Stimulated activated CD8-positive, alpha-beta memory T cell treated with anti-CD3 and anti-CD28 coated beads, Interleukin-2, amount 100 ng/mL, for 48 hours (primary cell): ENCODE data around the gene PROK1.

Source experiments
- DNase-seq, 2 donors: peaks; one replicate each; pipeline ENCODE4 v3.0.0-alpha.2; 2020; ENCODE audit warnings: low read depth in 2 of 2

PROK1 gene

DNA sequence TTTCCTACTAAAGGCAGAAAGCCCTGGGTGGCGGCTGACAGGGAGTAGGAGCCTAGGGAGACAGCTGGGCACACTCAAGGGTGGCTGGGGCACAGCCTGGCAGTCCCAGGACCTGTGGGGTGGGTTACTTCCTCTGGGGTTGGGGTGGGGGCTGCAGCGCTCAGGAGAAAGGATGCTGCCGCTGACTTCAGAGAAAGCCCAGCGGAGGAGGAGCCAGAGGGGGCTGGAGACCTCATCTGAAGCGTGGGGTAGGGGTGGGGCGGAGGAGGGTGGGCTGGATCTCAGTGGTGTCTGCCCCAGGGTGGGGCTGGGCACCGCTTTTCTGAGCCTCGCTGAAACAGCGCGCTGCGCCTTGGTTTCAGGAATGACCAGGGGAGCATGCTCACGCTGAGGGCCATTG is 37.2 kb downstream of the PROK1 start:
- no peak for DNase-seq

DNA sequence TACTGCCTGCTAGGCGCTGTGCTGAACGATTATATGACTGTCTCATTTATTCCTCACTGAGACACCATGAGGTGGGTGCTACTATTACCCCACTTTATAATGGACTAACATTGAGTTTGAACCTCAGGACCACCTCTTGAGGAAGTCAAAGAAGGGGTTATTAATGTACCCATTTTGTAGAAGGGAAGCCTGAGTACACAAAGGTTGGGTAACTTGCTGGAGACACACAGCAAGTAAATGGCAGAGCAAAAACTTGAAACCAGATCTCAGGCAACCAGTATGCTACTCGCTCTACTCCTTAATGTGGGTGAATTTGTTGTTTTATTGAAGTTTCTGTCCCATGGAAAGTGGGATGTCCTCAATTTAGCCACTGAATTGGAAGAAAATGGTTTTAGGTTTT is 37.9 kb downstream of the PROK1 start:
- no peak for DNase-seq

DNA sequence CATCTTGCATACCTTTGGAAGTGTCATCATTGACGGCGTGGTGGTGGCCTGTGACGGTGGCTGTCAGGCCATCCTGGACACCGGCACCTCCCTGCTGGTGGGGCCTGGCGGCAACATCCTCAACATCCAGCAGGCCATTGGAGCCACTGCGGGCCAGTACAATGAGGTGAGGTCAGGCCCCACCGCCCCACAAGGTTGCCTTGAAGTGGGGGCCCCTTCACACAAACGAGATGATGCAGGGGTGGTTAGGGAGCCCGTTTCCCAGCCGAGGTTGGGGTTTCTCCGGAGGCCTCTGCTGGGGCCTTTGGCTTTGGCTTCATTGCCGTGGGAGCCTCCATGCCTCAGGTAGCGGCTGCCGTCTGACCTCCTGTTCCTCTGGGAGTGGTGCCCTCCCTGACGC is 38.5 kb downstream of the PROK1 start:
- no peak for DNase-seq

DNA sequence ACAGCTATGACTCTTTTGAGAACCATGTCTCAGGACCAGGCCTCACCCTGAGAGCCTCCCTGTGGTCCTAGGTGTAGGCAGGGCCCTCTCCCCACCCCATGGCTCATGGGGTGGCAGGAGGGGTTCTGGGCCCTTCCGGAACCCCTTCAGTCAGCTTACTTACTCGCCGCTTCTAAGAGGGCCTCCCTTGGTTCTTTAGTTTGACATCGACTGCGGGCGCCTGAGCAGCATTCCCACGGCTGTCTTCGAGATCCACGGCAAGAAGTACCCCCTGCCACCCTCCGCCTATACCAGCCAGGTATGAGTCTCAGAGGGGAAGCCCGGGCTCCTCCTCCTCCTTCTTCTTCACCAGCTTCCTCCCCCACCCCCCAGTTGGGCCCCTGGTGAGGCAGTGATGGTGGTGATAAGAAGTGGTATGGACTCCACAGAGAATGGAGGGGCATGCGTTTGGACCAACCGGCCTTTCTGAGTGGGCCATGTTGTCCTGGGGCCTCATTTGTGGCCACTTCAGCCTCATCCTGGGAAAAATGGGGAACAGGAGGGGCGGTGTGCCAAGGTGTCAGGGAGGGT is 39.1 kb downstream of the PROK1 start:
- DNase-seq: no peak

DNA sequence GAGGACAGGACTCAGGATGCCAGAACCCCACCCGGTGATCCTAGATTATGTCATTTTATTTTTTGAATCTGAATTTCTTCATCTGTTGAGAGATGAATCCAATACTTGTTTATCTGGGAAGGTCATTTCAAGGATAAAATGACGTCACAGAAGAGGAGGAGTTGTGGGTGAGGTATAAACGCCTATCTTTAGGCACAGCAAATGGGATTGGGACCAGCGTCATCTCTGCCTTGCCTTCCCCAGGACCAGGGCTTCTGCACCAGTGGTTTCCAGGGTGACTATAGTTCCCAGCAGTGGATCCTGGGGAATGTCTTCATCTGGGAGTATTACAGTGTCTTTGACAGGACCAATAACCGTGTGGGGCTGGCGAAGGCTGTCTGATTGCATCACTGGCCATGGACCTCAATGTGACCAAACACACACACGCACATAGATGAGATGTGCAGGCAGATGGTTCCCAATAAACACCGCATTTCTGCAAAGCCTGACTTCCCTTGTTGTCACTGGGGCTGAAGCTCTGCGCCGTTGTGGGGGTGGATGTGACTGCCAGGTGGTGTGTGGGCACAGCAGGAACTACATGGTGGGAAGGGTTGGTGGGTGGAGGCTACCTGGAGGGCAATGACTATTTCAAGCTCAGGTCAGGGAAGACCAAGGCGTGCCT is 40.0 kb downstream of the PROK1 start:
- no peak for DNase-seq

DNA sequence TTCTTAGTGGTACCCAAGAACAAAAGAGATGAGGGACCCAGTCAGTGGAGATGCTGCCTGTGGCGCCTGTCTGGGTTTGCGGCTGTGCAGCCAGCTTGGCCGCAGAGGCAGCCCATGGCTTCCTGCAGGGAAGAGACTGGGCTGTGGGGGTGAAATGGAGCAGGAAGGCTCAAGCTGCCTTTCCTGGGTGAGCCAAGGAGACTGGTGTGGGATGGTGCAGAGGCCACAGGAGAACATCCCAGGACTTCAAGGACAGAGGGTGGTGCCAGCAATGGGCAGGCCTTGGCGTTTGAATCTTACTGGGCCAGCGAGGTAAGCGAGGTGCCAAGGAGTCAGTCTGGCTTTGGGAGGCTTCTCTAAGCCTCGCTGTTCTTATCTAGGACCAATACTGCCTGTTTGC is 41.6 kb downstream of the PROK1 start:
- no peak for DNase-seq

DNA sequence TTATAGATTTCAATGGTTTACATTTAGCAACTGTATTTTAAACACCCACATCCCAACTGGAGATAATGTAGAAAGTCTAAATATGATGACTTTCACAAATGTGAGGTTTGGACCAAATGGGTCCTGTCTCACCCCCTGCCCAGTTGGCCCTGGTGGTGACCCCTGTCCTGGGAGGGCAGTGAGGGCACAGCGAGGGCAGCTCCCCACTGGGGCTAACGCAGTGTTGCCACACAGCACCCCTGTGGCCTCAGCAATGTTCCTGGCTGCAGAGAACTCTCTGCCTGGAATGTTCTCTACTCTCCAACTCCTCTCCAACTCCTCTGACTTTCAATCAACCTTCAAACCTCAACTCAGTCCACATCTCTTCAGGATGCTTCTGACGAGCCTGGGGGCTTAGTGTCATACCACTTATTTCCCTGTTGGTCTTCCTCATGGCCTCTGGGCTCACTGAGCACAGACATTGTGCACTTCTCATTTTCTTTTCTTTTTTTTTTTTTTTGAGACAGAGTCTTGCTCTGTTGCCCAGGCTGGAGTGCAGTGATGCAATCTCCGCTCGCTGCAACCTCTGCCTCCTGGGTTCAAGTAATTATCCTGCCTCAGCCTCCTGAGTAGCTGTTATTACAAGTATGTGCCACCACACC is 42.2 kb downstream of the PROK1 start:
- DNase-seq: no peak

DNA sequence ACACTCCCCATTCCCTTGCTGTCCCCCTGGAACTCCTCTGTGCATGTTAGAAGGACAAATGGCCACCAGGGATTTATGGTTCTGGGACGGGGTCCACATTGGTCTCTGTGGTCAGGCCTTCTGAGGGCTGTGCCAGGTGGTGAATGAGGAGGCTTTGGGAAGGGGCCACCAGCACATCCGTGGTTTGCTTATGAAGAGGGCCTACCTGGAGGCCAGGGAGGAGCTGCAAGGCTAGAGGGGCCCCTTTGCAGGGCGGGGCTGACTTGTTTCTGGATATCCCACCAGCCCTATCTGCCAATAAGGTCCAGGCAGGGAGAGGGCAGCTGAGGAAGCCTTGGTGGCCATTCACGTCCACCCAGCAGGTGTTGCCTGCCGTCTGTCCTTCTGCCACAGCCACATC is 43.1 kb downstream of the PROK1 start:
- DNase-seq: no peak

DNA sequence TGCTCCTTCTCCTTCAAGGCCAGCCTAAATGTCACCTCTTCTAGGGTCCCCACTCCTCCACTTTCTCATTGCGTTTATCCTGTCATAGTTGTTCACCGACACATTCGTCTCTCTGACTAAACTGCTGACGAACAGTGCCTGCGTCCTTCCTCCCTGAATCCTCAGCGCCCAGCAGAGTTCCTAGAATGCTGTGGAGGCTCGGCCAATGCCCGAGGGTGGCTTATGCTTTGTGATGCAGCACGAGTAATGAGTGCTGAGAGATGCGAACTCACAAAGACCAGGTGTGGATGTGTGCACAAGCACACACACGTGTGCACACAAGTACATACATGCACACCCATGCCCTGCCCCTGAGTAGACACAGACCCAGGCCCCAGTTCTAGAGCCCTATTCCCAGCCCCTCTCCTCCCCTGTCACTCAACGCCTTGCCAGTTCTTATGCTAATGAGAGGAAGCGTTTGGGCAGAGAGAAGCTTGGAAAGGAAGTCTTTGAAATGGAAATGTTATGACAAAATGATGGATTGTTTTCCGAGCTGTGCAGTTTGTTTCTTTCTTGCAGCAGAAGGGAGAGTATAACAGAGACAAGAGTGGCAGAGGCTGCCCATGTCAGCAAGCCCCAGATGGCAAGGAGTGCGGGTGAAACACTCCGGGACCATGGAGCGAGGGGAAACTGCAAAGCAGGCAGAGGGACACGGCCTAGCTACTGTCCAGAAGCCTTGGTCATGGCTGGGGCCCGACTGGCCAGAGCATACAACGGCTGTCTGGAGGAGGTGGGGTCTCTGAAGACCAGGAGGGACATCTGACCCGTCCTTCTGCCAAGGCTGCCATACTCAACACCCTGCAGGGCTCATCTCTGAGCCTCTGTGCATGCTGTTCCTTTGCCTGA is 43.8 kb downstream of the PROK1 start:
- no peak for DNase-seq

DNA sequence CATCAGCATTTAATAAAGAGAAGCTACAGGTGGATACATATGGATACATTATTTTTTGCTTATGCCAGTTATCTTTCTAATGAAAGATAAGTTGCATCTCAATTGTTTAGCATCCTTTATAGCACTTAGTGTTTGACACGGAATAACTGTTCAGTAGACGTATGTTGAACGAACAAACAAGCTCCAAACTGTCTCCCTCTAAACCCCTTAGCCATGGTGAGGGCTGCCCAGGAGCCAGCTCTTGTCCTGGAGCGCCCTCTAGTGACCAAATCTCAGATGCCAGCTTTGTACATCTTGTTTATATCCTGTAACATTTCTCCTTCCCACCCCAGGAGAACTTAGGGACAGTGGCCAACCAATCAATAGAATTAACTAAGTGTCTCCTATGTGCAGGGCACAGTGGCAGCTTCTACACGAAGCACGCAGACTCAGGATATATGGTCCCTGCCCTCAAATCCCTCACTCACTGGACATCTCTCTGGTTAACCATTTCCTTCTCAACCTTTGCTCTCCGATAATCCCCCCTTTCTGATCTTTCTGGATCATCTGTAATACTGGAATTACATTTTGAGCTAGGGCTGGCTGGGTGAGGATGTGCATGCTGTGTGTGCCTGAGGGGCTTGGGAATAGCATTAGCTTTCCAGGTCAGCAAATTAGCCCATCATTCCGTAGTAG is 45.1 kb downstream of the PROK1 start:
- peak; percentile 55 to 75 for DNase-seq

DNA sequence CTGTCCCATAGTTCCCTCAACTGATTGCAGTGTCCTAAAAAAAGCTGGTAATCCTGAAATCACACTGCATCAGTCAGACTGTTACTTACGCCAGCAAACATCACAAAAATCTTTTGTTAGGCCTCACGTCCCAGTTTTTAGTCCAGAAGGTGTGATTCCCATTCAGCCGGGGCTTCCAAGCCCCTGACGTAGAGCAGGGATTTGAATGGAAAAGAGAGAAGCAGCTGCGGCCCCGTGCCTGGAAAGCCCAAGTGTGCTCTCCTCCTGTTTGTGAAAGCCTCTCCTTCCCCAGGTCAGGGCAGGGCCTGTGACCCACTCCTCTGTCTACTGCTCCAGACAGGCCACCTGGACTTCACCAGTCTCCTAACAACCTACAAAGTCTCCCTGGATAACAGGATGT is 47.3 kb downstream of the PROK1 start:
- no peak for DNase-seq

DNA sequence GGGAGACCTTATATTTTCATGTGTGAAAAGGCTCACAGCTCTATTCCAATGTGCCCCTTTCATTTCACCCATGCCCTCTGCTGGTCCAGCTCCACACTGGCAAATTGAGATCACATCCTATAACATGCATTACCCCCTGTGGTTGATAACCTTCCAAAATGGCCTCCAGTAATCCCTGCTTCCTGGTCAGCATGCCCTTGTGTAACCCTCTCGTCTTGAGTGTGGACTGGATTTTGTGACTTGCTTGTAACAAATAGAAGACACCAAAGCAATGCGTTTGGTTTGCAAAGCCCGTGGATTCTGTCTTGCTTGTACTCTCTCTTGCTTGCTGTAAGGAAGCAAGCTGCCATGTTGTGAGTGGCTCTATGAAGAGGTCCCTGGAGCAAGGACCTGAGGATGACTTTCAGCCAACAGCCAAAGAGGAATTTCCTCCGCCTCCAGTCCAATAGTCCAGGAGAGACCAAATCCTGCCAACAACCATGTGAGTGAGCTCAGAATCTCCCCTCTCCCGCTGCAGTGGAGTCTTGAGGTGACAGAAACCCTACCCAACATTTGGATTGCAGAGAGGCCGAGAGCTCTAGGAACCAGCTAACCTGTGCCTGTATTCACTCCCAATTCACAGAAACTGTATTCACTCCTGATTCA is 50.7 kb downstream of the PROK1 start:
- DNase-seq: no peak

DNA sequence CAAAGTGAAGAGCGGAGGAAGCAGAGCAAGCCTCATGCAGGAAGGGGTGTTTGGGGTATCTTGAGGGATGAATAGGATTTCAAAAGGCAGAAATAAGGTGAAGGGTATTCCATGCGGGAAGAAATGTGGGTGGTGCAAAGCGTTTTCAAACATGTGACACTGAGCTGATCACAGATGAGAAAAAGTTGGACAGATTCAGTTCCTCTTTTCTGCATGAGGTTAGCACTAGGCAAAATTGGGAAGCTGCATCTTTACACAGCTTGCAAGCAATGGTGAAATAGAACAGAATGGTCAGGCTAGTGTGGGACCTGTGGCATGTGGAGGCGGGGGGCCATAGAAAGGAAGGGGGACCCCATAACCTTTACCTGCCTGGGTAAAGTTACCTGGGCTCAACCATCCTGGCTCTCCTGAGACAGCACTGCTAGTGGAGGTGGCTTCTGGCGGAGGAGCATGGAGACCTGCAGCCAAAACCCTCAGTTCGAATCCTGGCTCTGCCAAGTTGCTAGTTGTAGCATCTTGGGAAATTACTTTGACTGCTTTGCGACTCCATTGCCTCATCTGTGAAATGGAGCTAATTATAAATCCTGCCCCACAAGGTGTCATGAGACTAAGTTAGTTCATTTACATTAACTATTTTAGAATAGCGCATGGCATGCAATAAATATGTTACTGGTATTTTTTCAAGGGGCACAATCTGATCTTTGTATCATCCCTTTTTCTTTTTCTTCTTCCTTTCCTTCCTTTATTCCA is 51.6 kb downstream of the PROK1 start:
- no peak for DNase-seq

DNA sequence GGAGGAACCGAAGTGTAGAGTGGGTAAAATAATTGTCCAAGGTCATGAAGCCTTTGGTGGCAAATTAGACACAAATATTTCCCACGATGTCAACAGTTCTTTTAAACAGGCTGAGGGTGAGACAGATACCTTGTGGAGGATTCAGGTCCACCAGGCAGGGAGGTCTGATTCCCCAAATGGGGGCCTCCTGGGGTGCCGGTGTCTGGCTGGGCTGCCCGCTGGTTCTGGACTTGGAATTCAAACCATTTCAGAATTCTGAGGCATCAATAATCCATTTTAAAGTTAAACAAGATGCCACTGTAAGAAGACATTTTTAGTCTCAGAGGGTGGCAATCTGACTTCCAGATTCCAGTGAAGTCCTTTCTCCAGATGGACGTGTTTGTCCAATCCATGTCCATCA is 52.5 kb downstream of the PROK1 start:
- DNase-seq: no peak

DNA sequence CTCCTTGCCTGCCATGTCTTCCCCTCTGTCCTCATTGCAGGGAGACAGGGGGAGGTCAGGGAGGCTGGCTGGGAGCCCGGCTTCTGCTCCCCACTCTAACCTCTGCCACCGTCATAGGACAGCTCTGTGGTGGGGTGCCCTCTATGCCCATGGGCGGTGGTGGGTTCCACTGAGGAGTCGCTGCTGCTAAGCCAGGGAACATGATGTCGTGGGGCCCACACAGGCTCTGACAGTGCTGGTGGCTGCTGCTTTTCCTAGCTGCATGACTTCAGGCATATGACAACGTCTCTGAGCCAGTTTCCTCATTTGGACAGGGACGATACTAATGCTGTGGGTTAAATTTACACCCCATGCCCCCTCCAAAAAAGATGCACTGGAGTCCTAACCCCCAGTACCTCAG is 53.3 kb downstream of the PROK1 start:
- DNase-seq: no peak

DNA sequence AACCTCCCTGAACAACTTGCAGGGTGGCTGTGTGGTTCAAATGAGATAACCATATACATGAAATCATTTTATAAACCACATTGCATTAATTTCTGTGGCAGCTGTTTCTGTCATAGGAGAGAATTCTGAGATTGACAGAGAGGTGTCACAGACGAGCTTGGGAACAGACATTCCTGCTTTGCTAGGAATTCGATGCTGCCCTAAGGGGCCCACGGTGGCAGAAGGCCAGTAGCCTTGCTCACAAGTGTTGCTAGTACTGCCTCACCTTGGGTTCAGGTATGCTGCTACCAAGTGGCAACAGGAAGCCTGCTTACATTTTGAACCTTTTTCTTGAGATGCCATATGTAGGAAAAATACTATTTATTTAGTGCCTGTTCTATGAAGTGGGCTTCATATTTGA is 54.6 kb downstream of the PROK1 start:
- DNase-seq: no peak

DNA sequence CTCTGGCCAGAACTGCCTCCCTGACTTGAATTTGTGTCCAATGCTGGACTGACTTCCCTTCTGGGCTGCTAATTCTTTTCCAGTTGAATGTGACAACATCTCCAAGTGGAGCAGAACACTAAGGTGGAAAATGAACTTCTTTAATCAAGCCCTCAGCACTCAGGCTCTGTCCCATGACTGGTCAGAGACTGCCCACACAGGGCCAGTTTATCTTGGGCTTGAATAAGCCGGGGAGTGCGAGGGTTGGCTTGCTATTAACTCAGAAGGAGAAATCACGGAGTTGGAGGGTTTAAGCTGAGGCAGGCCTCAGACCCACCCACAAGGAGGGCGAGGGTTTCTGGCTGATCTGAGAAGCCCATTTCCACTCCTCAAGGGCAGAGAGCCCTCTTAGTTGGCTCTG is 55.6 kb downstream of the PROK1 start:
- no peak for DNase-seq
